T-cell (primary cell): Measurements from ENCODE around the gene TLE7. TPM values are rescaled to one million over a fixed set of nuclear protein-coding genes. Genes with fewer than 3 reads are reported as not detected.

Source experiments
- ATAC-seq, 4 experiments: fragments of 200-7000 bp in 3 of 4; fragments of 150-1000 bp in 1 of 4; cut with Tn5 transposase; replicated peaks in 1 of 4; 1 replicate in 3 of 4; 2 replicates in 1 of 4; pipeline ENCODE4 v1.10.0; 2021; ENCODE audit warnings: moderate library complexity in 3 of 4, mild to moderate bottlenecking in 2 of 4, moderate number of reproducible peaks in 1 of 4
- CTCF ChIA-PET, 2 donors: fragments of 300-600 bp; sonication (Branson Sonifier 250); formaldehyde crosslinking; loops; one replicate each; lab custom pipeline; 2022; ENCODE audit warnings: antibody characterized with exemption in 2 of 2; lab: Charles Lee
- POLR2A ChIA-PET, 2 donors: fragments of 300-600 bp; sonication (Branson Sonifier 250); formaldehyde crosslinking; loops; one replicate each; lab custom pipeline; 2022; ENCODE audit warnings: antibody characterized with exemption in 2 of 2; lab: Charles Lee
- DNase-seq, 35 experiments: peaks; one replicate each; pipeline versions ENCODE4 v3.0.0 to v3.0.0-alpha.2; 2013 to 2023
- H3K27ac ChIP-seq: one replicate; pipeline ENCODE4 v1.5.1; 2013; ENCODE audit warnings: low read length
- H3K27me3 ChIP-seq, 2 experiments: replicated peaks in 1 of 2; 1 replicate in 1 of 2; 2 replicates in 1 of 2; pipeline versions ENCODE4 v1.6.1 to v1.7.0; 2013; ENCODE audit warnings: low read length in 1 of 2, mixed read lengths in 1 of 2; ENCODE audit not compliant: control insufficient read depth in 2 of 2, insufficient read depth in 2 of 2; ENCODE audit errors: extremely low read depth in 1 of 2
- H3K36me3 ChIP-seq, 2 donors: 1 replicate in 1 of 2; 2 replicates in 1 of 2; pipeline versions ENCODE4 v1.6.1 to v1.7.0; 2013; ENCODE audit warnings: low read length in 1 of 2; ENCODE audit not compliant: control insufficient read depth in 2 of 2, insufficient read depth in 1 of 2; ENCODE audit errors: extremely low read depth in 1 of 2
- H3K4me1 ChIP-seq, 2 experiments: 1 replicate in 1 of 2; 2 replicates in 1 of 2; pipeline versions ENCODE4 v1.6.1 to v1.7.0; 2013; ENCODE audit warnings: low read length in 2 of 2, mixed read lengths in 1 of 2; ENCODE audit not compliant: insufficient read depth in 2 of 2, control insufficient read depth in 1 of 2; ENCODE audit errors: extremely low read depth in 1 of 2
- H3K4me3 ChIP-seq, 2 donors: 1 replicate in 1 of 2; 2 replicates in 1 of 2; pipeline versions ENCODE4 v1.5.1 to v1.7.0; 2013; ENCODE audit warnings: mild to moderate bottlenecking in 2 of 2, low read length in 1 of 2, moderate library complexity in 1 of 2; ENCODE audit not compliant: control insufficient read depth in 1 of 2; ENCODE audit errors: extremely low read depth in 1 of 2
- H3K9me3 ChIP-seq: 2 replicates; pipeline ENCODE4 v1.7.0; 2013
- H3K27ac Mint-ChIP-seq, 2 donors: one replicate each; pipeline ENCODE4 v1.8.0; 2020 to 2021; ENCODE audit warnings: mild to moderate bottlenecking in 2 of 2, mixed read lengths in 2 of 2
- H3K27me3 Mint-ChIP-seq, 2 donors: one replicate each; pipeline ENCODE4 v1.8.0; 2021 to 2022; ENCODE audit warnings: mixed read lengths in 2 of 2
- H3K36me3 Mint-ChIP-seq: one replicate; pipeline ENCODE4 v1.8.0; 2021; ENCODE audit warnings: mixed read lengths
- H3K4me1 Mint-ChIP-seq, 3 donors: one replicate each; pipeline ENCODE4 v1.8.0; 2020 to 2022; ENCODE audit warnings: mixed read lengths in 3 of 3, mild to moderate bottlenecking in 1 of 3
- H3K4me3 Mint-ChIP-seq, 3 donors: one replicate each; pipeline ENCODE4 v1.8.0; 2020 to 2022; ENCODE audit warnings: mild to moderate bottlenecking in 3 of 3, mixed read lengths in 3 of 3, moderate library complexity in 3 of 3
- H3K9me3 Mint-ChIP-seq, 3 donors: one replicate each; pipeline ENCODE4 v1.8.0; 2020 to 2022; ENCODE audit warnings: mixed read lengths in 3 of 3
- WGBS: methylation state at CpG from one replicate; pipeline ENCODE4 v1.1.5; 2013; ENCODE audit warnings: missing lambda C conversion rate; ENCODE audit not compliant: insufficient coverage; 5-methylcytosine and 5-hydroxymethylcytosine counted together
- total RNA-seq, 35 experiments: library from RNA in 6 of 35; stranded (reverse) in 6 of 35; fragments of 120-200 nt in 1 of 35; gene quantifications; one replicate each; pipeline versions ENCODE4 v1.2.1 to v1.2.4 and lab custom pipeline; 2013 to 2026

The TLE7 gene
- total RNA-seq, 5 donors from 2014 or later (not counting 1 experiment from before 2014, with no cell fraction given): not detected

- POLR2A ChIA-PET: no interaction called here
- no peak for DNase-seq
- H3K27me3 Mint-ChIP-seq: no peaks in the 10 kb centered on the region
- Histone ChIP-seq H3K4me3 (no peak overlapping the region), H3K36me3 (peaks cover 9 to 17% of the 10 kb centered on the region in 2 donors), H3K9me3 (no peaks in the 10 kb centered on the region), H3K4me1 (peaks cover 6 to 10% of the 10 kb centered on the region in 2 experiments), H3K27ac (no peak overlapping the region), H3K27me3 (no peaks in the 10 kb centered on the region)
- CTCF ChIA-PET: no interaction called here
- no peaks in the 10 kb centered on the region for H3K9me3 Mint-ChIP-seq
- H3K4me1 Mint-ChIP-seq: peaks cover 9 to 29% (median 26%) of the 10 kb centered on the region in 3 donors
- peaks cover 19% of the 10 kb centered on the region for H3K36me3 Mint-ChIP-seq
- H3K27ac Mint-ChIP-seq: no peak overlapping the region
- ATAC-seq: no peak
- no peak overlapping the region for H3K4me3 Mint-ChIP-seq
Observed at GRCh38 chr16:71459510-71459909, 17.7 kb upstream of the TLE7 start.

DNA sequence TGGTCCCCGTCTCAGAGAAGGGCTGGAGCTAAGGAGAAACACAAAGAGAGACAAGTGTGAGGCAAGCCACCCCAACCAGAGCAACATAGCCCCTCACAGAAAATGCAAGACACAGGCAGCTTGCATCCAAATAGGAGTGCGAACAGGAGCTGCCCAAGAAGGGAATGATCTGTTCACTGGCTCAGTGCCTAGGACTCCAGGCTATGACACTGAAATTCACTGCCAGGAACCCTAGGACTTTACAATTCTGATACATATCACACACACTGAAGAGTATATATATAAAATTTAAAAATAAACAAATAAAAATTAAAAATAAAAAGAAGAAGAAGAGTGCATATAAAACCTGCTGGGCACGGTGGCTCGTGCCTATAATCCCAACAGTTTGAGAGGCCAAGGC lies 14.9 kb upstream of the TLE7 start:
- no peaks in the 10 kb centered on the region for H3K27me3 ChIP-seq
- peaks cover 4 to 5% of the 10 kb centered on the region in 2 experiments for H3K4me1 ChIP-seq
- H3K36me3 Mint-ChIP-seq: peaks cover 45% of the 10 kb centered on the region
- no peak overlapping the region for H3K4me3 ChIP-seq
- no peak overlapping the region for H3K4me3 Mint-ChIP-seq
- WGBS: 100% methylated on average over 4 of the region's 4 CpGs
- POLR2A ChIA-PET: no interaction called here
- CTCF ChIA-PET: no interaction called here
- H3K9me3 Mint-ChIP-seq: peaks cover 0 to 14% (median 14%) of the 10 kb centered on the region in 3 donors
- ATAC-seq (no peak), DNase-seq (no peak)
- H3K27ac Mint-ChIP-seq: no peak overlapping the region
- H3K27me3 Mint-ChIP-seq: no peaks in the 10 kb centered on the region
- no peak overlapping the region for H3K27ac ChIP-seq
- peaks cover 9 to 19% (median 13%) of the 10 kb centered on the region in 3 donors for H3K4me1 Mint-ChIP-seq
- no peaks in the 10 kb centered on the region for H3K9me3 ChIP-seq
- peaks cover 25 to 43% of the 10 kb centered on the region in 2 donors for H3K36me3 ChIP-seq

GRCh38 chr16:71453036-71453435 lies 11.2 kb upstream of the TLE7 start:
- Histone ChIP-seq H3K9me3 (peaks cover 14% of the 10 kb centered on the region), H3K4me3 (no peak overlapping the region), H3K36me3 (peaks cover 30 to 76% of the 10 kb centered on the region in 2 donors), H3K27me3 (no peaks in the 10 kb centered on the region), H3K27ac (no peak overlapping the region), H3K4me1 (no peaks in the 10 kb centered on the region)
- Mint-ChIP-seq H3K27me3 (no peaks in the 10 kb centered on the region), H3K36me3 (peaks cover 82% of the 10 kb centered on the region), H3K27ac (no peak overlapping the region), H3K4me1 (peaks cover 0 to 4% (median 0%) of the 10 kb centered on the region in 3 donors), H3K9me3 (peaks cover 15 to 44% (median 41%) of the 10 kb centered on the region in 3 donors), H3K4me3 (no peak overlapping the region)
- CTCF ChIA-PET: no interaction called here
- POLR2A ChIA-PET: no interaction called here
- DNase-seq (no peak), ATAC-seq (no peak)

- no peak overlapping the region for H3K27ac ChIP-seq
- Mint-ChIP-seq H3K36me3 (peaks cover 68% of the 10 kb centered on the region), H3K27ac (no peak overlapping the region), H3K4me3 (no peak overlapping the region), H3K4me1 (no peaks in the 10 kb centered on the region), H3K9me3 (peaks cover 16 to 64% (median 56%) of the 10 kb centered on the region in 3 donors), H3K27me3 (no peaks in the 10 kb centered on the region)
- no peaks in the 10 kb centered on the region for H3K4me1 ChIP-seq
- H3K4me3 ChIP-seq: peak overlapping the region in 1 of 2 donors; percentile 5
- DNase-seq (no peak), ATAC-seq (no peak)
- peaks cover 16 to 56% of the 10 kb centered on the region in 2 donors for H3K36me3 ChIP-seq
- ChIA-PET POLR2A (no interaction called here), CTCF (no interaction called here)
- H3K9me3 ChIP-seq: peaks cover 22% of the 10 kb centered on the region
- no CpG with 5 or more reads among the region's 3 CpGs for WGBS
- H3K27me3 ChIP-seq: no peaks in the 10 kb centered on the region
Observed at GRCh38 chr16:71449020-71449419, 7.2 kb upstream of the TLE7 start.

DNA sequence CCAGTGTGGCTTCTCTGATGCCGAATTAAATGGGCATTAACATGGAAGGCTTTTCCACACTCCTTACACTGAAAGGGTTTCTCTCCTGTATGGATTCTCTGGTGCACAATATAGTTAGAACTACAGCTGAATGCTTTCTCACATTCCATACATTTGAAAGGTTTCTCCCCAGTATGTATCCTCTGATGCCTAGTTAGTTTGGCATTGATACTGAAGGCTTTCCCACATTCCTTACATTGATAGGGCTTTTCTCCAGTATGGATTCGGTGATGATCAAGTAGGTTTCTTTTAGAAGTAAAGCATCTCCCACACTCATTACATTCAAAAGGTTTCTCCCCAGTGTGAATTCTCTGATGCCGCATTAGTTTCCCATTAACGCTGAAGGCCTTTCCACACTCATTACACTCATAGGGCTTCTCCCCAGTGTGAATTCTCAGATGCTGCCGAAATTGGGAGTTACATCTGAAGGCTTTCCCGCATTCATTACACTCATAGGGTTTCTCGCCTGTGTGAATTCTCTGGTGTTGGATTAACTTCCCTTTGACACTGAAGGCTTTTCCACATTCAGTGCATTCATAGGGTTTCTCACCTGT lies 6.5 kb upstream of the TLE7 start:
- Mint-ChIP-seq H3K4me1 (no peaks in the 10 kb centered on the region), H3K4me3 (no peak overlapping the region), H3K27ac (no peak overlapping the region), H3K9me3 (peaks cover 19 to 68% (median 60%) of the 10 kb centered on the region in 3 donors), H3K36me3 (peaks cover 62% of the 10 kb centered on the region), H3K27me3 (no peaks in the 10 kb centered on the region)
- no CpG with 5 or more reads among the region's 7 CpGs for WGBS
- Histone ChIP-seq H3K27me3 (no peaks in the 10 kb centered on the region), H3K9me3 (peaks cover 22% of the 10 kb centered on the region), H3K27ac (no peak overlapping the region), H3K36me3 (peaks cover 16 to 49% of the 10 kb centered on the region in 2 donors), H3K4me3 (no peak overlapping the region), H3K4me1 (no peaks in the 10 kb centered on the region)
- DNase-seq (no peak), ATAC-seq (no peak)
- ChIA-PET CTCF (no interaction called here), POLR2A (no interaction called here)

- CTCF ChIA-PET: no interaction called here
- 95% methylated on average over 2 of the region's 6 CpGs for WGBS
- Histone ChIP-seq H3K4me1 (no peaks in the 10 kb centered on the region), H3K9me3 (peaks cover 15% of the 10 kb centered on the region), H3K36me3 (peaks cover 0 to 6% of the 10 kb centered on the region in 2 donors), H3K27ac (no peak overlapping the region), H3K27me3 (peaks cover 0 to 18% of the 10 kb centered on the region in 2 experiments), H3K4me3 (no peak overlapping the region)
- peaks cover 4 to 18% of the 10 kb centered on the region in 2 donors for H3K27me3 Mint-ChIP-seq
- no peak overlapping the region for H3K4me3 Mint-ChIP-seq
- DNase-seq (no peak), ATAC-seq (no peak)
- no peaks in the 10 kb centered on the region for H3K4me1 Mint-ChIP-seq
- peaks cover 16% of the 10 kb centered on the region for H3K36me3 Mint-ChIP-seq
- POLR2A ChIA-PET: no interaction called here
- H3K27ac Mint-ChIP-seq: no peak overlapping the region
- peaks cover 5 to 30% (median 24%) of the 10 kb centered on the region in 3 donors for H3K9me3 Mint-ChIP-seq
Observed at GRCh38 chr16:71443714-71444113, 1.9 kb upstream of the TLE7 start.
